Activated naive CD4-positive, alpha-beta T cell treated with anti-CD3 and anti-CD28 coated beads, Interleukin-2, amount 50 U/mL, for 16 hours (primary cell): Measurements from ENCODE around the gene WDR19.

Experiments
- DNase-seq: peaks from one replicate; pipeline ENCODE4 v3.0.0-alpha.2; 2020

WDR19 gene

DNA sequence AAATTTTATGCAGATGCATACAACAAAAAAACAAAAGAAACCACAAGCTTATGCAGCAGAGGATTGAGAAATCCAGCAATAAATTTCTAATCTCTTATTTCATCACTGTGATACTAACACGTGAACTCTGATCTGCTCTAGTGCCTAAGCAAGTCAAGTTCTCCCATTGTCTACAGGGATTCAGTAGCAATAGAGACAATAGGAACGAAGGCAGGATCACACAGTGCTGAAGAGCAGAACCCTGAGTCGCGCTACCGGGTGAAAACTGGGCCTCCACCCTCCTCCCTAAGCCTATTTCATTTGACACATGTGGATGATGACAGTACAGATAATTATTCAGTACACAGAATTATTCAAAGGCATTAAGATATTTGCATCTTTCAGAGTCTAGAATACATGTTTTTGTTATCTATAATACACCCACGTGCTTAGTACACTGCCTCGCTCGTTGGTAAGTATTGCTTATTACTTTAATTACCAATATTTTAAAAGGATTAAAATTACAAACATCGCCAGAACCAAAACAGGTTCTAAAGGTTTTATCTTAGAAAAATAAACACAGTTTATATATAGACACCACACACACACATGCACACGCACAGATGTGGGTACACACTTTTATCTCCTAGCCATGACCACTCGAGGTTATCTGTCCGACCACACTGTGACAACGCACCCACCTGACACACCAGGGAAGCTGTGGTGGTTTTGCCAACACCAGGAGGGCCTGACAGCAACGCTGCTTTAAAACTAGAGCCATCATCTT is 123.8 kb downstream of the WDR19 start:
- DNase-seq: no peak

- DNase-seq: no peak
These were observed 126.3 kb downstream of the WDR19 start for GRCh38 chr4:39308611-39309010.

DNA sequence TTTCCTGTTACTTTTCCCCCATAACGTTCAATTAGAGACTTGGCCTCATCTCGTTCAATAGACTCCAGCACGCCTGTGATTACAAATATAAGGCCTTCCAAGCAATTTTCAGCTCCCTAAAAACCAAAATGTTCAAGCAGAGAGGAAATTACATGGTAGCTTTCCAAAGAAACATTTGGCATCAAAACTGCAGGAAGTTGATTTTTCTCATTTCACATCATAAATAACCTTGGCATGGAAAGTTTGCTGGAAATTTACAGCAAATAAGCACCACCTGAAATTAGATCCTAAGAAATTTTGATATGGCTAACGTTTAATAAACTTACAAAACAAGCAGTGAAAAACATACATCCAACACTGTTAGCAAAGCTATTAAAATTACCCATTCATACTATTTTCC is 130.5 kb downstream of the WDR19 start:
- DNase-seq: no peak

GRCh38 chr4:39319676-39320075 is 137.3 kb downstream of the WDR19 start:
- DNase-seq: no peak

- DNase-seq: no peak
These were observed 138.2 kb downstream of the WDR19 start for GRCh38 chr4:39320381-39321115.

DNA sequence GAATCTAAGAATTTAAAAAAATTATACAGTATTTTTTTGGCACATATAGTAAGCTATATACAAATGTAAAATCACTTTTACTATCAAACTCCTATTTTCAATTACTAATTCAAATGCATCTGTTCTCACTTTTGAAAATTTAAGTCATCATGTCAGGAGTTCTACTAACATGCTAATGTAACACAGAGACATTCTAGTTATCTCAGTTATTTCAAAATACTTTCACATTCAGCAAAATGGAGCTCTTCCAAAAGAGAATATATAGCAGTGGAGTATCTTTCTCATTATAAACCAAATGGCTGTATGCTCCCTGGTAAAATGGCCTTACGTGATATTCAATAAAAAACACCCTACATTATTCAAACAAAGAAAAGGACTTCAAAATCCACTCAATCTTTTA is 141.5 kb downstream of the WDR19 start:
- DNase-seq: no peak

DNA sequence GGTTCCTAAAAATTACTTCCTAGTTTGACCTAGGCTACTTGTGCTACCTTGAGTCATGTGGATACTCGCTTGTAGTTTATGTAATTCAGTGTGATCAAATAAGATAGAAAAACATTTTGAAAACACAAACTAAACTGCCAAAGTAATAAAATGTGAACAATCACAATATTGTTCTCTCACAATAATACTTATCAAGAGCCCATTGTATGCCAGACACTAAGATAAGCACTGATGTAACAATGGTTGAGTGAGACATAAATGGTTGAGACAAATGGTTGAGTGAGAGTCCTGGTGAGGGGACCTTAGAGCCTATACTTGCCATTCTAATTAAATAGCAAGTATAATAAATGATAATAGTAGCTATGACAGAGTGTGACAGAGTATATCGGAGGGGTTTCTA is 142.1 kb downstream of the WDR19 start:
- no peak for DNase-seq

GRCh38 chr4:39324897-39325613 is 142.7 kb downstream of the WDR19 start:
- DNase-seq: no peak

- DNase-seq: no peak
These were observed 144.2 kb downstream of the WDR19 start for GRCh38 chr4:39326468-39326977.

DNA sequence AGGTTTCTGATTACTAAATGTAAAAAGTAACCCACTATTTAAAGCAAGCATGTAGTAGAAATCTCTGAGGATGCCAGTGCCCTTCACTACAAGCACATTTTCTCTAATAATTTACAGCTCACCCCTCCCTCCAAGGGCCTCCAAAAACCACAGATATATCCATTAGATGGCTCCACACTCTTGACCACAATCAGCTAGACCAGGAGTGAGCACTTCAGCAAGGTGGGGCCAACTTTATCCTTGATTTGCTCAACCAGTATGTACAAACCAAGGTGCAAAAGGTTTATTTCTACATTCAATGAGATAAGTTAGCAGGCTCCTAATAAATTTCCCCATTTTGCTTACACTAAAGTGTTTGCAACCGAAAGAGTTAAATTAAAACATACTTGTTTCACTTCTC is 148.0 kb downstream of the WDR19 start:
- DNase-seq: no peak

GRCh38 chr4:39331191-39331590 is 148.9 kb downstream of the WDR19 start:
- DNase-seq: no peak
